VCaP (cell line): ENCODE measurements around the gene CST3.
"Not testable (repeated sequence)": the region's sequence is repeated elsewhere in the genome, so short reads cannot be mapped to it uniquely, and the experiment has no call there.

Source experiments
- H3K27ac ChIP-seq: fragments of 450-650 bp; 2 replicates; pipeline ENCODE4 v1.5.1; 2017
- CTCF ChIP-seq: fragments of 450-650 bp; conservative IDR thresholded peaks from 2 replicates; pipeline ENCODE4 v1.5.1; 2017; ENCODE audit warnings: mild to moderate bottlenecking, moderate library complexity

The CST3 gene

GRCh38 chr20:23637282-23638221 lies at the start of gene CST3:
TSS of gene CST3 (minus strand) at chr20:23637955. CDS start at chr20:23637862, 93 bp downstream.
- H3K27ac ChIP-seq = peak within 1 kb of the TSS; percentile 94

GRCh38 chr20:23686046-23686750 lies 48.4 kb upstream of the CST3 start:
- TF ChIP-seq CTCF = no peak
- no peak overlapping the region for H3K27ac ChIP-seq

More at GRCh38 chr20:23637282-23638221, at the start of gene CST3:
- no peak for TF ChIP-seq CTCF

GRCh38 chr20:23685529-23685896 lies 47.8 kb upstream of the CST3 start:
- not testable (repeated sequence) for H3K27ac ChIP-seq

GRCh38 chr20:23684261-23684660 lies 46.5 kb upstream of the CST3 start:
- TF ChIP-seq CTCF = no peak
- no peak overlapping the region for H3K27ac ChIP-seq

GRCh38 chr20:23683807-23684206 lies 46.1 kb upstream of the CST3 start:
- no peak for TF ChIP-seq CTCF

GRCh38 chr20:23683281-23683680 lies 45.5 kb upstream of the CST3 start:
- H3K27ac ChIP-seq = no peak overlapping the region
- TF ChIP-seq CTCF = no peak

More at GRCh38 chr20:23683807-23684206, 46.1 kb upstream of the CST3 start:
- H3K27ac ChIP-seq = no peak overlapping the region

GRCh38 chr20:23680146-23680545 lies 42.4 kb upstream of the CST3 start:
- TF ChIP-seq CTCF = no peak
- no peak overlapping the region for H3K27ac ChIP-seq
